DMS 273 (cell line): ENCODE data around the gene SGF29.
"Not testable (repeated sequence)": the region's sequence is repeated elsewhere in the genome, so short reads cannot be mapped to it uniquely, and the experiment has no call there.

Source experiments
- DNase-seq: peaks from one replicate; lab custom pipeline; 2025; ENCODE audit not compliant: unreplicated experiment; lab: John Stamatoyannopoulos, UW

Gene SGF29

DNA sequence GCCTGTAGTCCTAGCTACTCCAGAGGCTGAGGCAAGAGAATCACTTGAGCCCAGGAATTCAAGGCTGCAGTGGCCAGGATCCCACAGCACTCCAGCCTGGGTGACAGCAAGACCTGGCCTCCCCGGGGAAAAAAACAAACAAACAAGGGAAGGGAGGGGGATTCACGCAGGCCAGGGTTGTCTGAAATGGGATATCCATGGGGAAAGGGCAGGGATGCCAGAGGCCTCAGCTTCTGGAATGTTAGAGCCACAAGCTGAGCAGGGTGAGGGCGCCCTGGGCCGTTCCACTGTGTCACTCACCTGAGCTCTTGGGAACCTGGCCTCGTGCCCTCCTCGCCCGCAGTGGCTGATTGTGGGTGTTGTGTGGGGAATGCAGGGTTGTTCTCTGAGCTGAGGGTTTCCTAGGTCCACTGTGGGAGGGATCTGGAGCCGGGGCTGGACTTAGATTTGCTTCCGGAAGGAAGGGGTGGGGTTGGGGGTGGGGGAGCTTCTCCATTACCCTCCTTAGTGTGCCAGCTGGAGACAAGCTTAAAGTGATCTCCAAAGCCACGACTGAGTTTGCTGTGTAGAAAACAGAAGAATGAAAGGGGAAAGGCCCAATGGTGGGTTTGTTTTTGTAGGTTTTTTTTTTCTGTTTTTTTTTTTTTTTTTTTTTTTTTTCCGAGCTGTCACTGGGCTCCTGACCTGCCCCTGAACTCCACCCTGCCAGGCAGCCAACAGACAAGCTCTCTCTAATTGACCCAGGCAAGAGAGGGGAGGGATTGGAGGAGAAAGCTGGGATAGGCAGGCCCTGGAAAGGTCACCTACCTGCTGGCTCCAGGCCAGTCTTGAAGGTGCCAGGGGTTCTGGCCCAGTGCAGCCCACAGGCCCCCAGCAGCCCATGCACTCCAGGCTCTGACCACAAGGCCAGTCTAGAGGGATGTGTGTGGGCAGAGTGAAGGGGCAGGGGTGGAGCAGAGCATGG lies 56.2 kb downstream of the SGF29 start, which contains the start of gene SULT1A1:
Gene SULT1A1, minus strand, starts transcription at position 414 of the 964 bp plus-strand sequence. CDS start 1,189 bp downstream, outside the sequence.
- no peak for DNase-seq

DNA sequence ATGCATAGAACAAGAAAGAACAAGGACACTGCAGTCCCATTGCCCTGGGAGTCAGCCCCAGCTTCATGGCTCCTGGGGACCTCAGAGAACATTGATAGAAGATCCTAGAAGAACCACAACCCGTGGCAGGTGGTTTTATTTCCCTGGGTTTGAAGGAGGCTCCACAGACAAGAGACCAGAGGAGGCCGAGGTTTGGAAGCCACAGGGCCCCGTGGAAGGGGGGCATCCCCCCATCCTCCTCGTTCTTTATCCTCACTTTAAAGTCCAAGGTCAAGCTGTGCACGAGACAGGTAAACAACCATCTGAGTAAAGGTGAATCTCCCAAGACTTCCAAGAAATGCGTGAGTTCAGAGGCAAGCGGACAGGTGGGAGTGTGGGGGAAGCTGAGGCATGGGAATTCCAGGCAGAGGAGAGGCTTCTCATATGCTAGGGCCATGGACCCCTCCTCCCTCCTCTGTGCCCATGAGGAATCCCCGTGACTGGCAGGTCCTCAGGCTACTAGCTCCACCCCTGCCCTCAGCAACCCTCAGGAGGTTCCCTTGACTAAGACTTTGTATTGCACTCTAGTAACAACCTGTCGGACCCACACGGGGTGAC lies 57.0 kb downstream of the SGF29 start:
- DNase-seq = no peak

DNA sequence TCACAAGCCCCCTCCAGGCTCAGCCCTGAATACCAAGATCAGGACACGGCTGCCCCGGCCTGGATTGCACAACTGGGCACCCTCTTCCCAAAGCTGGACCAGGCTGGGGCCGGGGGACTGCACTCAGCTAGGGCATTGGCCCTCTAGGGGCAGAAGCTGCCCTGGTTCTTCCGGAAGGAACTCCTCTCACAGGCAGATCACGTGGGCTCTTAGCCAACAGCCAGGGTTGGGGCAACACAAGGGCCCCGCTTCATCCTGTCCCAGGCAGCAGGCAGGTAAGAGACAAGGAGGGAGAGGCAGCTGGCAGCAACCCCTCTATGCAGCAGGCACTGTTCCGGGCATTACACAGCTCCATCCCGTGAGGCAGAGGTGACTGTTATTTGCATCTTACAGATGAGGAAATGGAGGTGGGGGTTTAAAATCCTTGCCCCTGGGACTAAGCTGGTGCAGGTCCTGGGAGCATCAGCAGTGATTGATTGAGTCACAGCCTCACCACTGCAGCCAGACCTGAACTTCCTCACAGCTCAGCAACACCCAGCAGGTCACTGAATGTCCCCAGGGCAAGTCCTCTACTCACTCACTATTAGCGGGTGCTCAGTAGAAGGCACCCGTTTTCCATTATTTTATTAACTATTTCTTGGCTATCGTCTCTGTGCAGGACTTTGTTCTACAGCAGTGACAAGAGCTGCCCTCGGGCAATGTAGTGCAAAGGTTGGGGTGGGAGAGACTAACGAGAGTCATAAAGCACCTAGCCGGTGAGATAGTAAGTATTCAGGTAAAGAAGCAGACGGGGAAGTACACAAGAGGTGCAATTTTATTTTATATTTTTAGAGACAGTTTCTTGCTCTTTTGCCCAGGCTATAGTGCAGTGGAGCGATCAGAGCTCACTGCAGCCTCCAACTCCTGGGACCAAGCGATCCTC lies 58.9 kb downstream of the SGF29 start:
- DNase-seq = not testable (repeated sequence)

DNA sequence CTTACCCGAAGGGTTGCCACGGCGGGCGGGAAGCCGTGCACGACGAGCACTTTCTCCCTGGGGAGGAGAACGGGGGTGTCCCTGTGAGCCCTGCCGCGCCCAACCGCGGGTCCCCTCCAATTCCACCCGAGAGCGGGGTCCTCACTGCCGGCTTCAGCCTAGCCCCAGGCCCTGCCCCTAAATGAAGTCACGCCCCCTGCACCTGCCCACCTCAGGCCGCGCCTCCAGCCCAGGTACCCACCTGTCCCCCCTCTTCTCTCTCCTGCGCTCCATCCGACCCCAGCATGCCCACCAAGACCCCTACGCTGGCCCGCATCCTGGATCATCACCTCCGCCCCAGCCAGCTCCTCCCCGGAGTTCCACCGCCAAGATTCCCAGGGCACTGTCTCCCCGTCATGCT lies 60.2 kb downstream of the SGF29 start:
- not testable (repeated sequence) for DNase-seq

DNA sequence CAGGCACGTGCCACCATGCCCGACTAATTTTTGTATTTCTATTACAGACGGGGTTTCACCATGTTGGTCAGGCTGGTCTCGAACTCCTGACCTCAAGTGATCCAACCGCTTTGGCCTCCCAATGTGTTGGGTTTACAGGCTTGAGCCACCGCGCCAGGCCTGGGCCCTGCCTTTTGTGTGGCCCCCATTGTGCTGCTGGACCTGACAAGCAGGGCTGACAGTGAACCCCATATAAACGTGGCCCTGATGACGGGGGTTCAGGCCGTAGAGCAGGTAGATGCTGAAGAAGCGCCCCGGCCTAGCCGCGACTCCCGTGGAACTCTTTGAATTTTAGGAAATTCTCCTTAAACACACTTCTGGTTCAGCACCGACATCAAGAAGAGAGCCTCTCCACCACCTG lies 60.8 kb downstream of the SGF29 start:
- DNase-seq = not testable (repeated sequence)

DNA sequence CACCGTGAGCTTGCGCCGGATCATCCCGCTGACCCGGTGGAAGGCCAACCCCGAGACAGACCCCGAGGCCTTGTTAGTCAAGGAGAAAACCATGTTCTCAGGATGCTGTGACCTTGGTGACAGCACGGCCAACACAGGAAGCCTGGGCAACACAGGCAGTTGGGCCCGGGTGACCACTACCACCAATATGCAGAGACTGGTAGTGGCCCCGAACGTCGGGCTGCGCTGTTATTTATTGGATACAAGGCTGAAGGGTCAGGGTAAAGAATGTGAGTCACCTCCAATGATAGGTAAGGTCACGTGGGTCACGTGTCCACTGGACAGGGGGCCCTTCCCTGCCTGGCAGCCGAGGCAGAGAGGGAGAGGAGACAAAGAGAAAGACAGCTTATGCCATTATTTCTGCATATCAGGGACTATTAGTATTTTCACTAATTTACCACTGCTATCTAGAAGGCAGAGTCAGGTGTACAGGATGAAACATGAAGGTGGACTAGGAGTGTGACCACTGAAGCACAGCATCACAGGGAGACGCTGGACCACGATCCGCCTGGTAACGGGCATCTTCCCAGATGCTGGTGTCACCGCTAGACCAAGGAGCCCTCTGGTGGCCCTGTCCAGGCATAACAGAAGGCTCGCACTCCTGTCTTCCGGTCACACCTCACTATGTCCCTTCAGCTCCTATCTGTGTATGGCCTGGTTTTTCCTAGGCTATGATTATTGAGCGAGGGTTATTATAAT lies 61.9 kb downstream of the SGF29 start:
- DNase-seq = peak; percentile 53

DNA sequence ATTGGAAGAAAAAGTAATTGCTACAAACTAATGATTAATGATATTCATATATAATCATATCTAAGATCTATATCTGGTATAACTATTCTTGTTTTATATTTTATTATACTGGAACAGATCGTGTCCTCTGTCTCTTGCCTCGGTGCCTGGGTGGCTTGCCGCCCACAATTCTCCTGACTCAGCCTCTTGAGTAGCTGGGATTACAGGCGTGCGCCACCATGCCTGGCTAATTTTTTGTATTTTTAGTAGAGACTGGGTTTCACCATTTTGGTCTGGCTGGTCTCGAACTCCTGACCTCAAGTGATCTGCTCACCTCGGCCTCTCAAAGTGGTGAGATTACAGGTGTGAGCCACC lies 62.5 kb downstream of the SGF29 start:
- not testable (repeated sequence) for DNase-seq

DNA sequence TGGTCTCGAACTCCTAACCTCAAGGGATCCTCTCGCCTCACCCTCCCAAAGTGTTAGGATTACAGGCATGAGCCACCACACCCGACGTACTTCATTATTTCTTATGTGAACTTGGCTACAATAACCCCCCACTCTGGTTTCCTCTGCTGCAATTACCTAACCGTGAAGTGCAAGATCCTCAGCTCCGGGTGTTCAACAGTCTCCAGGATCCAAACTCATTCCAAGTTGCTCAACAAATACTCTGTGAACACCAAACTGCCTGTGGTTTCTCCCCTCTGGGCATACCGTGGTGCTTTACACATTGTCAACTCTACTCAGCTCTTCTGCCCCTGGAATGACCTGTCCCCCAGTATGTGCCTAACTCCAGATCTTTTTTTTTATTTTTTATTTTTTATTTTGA lies 62.9 kb downstream of the SGF29 start:
- no peak for DNase-seq

DNA sequence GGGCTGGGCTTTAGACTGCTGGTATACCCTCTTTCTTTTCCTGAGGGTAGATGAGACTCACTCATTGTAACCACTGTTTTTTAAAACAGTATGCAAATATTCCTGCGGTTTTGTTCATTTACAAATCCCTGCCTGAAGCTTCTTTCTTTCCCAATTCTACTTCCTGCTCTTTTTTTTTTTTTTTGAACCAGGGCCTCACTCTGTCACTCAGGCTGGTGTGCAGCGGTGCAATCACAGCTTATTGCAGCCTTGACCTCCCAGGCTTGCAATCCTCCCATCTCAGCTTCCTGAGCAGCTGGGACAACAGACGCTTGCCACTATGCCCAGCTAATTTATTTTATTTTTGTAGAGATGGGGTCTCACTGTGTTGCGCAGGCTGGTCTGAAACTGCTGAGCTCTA lies 64.2 kb downstream of the SGF29 start:
- DNase-seq = no peak

DNA sequence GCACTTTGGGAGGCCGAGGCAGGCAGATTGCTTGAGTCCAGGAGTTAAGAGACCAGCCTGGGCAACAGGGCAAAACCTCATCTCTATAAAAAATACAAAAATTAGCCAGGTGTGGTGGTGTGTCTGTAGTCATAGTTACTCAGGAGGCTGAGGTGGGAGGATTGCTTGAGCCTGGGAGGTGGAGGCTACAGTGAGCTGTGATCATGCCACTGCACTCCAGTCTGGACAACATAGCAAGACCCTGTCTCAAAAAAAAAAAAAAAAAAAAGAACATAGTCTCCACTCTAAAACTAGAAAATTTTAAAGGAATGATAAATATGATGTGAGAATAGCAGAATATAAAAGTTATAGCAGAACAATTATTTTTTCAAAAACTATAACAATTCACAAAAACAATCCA lies 66.6 kb downstream of the SGF29 start:
- DNase-seq = not testable (repeated sequence)

DNA sequence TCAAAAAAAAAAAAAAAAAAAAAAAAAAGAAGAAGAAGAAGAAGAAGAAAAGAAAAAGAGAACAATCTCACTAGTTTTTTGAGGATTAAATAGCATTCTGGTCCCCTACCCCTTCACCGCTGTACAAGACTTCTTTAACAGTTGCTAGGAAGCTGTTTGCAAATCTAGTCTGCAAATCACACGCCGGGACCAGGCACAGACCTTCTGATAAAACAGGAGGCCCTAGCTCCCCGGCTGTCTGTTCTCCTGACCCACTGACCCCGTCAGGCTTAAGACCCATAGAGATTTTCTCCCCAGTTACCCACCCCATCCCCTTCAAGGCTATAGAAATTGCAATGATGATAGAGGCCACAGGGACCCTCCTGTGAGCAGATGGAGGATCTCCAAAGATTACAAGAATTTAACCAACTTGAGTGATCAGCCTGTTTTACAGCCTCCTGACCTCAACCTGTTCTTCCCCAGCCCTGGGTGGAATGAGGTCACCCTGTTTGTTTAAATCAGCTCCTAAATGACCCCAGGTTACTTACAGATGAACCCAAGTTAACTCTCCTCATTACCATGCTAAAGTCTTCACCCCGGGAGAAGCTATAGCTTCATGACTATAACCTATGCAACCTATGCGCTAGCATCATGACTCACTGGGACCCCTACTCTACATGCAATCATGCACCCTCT lies 67.9 kb downstream of the SGF29 start:
- DNase-seq = no peak

DNA sequence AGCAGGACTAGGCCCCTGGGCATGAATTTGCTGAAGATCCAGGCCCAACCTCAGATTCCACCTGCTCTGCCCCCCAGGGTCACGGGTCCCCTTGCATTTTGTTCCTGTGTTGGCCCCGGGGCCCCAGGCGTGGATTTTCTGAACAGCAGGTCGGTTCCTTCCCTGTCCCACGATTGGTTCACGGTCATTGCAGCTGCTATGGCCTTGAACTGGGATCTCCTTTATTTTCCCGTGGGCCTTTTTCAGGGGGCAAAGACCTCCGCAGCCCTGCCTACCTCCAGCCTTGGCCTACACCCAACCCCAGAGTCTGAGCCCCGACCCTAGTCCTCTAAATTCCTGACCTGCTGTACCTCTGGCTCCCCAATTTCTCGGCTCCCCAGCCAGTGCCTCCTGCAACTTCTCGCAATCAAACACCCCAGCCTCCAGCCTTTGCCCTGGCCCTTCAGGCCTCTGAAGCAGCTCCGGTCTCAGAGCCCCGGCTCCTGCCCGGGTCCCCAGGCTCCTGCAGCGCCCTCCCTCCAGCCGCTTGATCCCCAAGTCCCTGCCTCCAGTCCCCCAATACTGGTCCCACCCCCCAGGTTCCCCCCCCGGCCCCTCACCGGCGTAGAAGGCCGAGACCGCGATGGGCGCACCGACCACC lies 68.9 kb downstream of the SGF29 start:
- DNase-seq = not testable (repeated sequence)

DNA sequence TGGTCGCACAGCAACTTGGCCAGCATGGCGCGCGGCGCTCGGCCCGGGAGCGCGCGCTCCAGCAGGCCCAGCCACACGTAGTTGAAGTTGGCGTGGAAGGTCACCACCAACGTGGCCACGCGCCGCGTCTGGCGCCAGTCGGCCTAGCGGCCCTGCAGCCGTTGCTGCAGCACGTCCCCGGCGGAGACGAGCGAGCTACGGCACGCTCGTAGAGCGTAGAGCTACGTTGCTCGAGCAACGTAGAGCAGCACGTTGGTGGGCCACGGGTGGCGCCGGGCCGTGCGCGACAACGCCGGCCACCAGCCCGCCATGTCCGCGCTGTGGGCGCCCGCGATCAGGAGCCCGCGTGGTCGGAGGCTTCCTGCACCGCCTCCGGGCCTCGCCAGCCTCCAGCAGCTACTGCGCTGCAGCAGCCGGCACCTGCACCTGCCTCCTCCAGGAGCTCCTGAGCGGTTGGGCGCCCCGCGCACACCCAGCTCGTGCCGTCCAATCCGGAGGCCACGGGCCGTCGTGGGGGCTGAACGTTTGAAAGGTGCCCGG lies 69.5 kb downstream of the SGF29 start:
- peak; percentile 81 for DNase-seq

DNA sequence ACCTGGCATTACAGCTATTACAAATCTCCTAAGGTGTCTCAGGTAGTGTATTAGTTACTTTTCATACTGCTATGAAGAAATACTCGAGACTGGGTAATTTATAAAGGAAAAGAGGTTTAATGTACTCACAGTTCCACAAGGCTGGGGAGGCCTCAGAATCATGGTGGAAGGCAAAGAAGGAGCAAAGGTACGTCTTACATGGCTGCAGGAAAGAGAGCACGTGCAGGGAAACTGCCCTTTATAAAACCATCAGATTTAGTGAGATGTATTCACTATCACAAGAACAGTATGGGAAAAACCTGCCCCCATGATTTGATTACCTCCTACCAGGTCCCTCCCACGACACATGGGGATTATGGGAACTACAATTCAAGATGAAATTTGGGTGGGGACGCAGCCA lies 77.2 kb downstream of the SGF29 start:
- not testable (repeated sequence) for DNase-seq

DNA sequence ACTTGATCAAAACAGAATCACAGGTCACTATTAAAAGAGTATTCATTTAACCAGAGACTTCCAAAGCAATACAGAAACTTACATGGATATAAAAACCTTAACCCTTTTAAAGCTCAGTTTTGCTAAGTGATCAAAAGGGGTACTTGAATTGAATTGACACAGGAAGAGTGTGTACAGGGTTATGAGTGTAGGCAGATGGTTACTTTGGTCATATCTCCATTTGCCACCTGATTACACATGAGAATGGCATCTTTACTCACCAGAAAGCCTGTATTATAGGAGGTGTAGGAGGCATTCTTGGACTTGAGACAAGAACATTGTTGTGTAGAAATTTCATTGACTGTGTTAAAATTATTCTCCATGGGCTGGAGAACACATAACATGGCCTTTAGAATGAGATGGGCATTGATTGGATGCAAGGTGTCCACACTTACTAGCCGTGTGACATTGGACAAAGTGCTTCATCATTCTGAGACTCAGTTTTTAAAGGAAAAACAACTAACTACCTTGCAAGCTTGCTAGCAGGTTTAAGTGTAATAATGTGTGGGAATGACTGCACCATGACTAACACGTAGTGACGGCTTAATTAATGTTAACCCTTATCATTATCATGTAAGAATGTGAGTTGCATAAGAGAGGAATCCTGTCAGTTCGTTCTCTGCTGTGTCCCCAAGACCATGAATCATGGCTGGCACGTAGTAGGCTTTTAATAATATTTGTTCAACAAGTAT lies 82.5 kb downstream of the SGF29 start:
- not testable (repeated sequence) for DNase-seq

DNA sequence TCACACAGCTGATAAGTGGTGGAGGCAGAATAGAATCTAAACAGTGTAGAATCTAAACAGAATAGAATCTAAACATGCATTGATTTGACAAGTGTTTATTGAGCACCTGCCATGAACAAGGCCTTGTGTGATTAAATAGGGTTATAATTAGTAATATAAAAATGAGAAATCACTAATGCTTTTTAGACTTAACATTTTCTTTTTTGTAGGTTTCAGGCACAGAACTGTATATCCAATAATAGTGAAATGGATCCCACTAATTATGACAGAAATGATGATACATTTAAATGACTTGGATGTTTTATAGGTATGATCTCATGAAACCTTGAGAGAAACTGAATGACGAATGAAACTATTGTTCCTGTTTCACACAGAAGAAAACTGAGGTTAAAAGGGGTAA lies 84.0 kb downstream of the SGF29 start, which contains the start of gene NPIPB8:
Gene NPIPB8, plus strand, starts transcription at position 301 of the 400 bp plus-strand sequence. CDS start 296 bp downstream, outside the sequence.
- not testable (repeated sequence) for DNase-seq

DNA sequence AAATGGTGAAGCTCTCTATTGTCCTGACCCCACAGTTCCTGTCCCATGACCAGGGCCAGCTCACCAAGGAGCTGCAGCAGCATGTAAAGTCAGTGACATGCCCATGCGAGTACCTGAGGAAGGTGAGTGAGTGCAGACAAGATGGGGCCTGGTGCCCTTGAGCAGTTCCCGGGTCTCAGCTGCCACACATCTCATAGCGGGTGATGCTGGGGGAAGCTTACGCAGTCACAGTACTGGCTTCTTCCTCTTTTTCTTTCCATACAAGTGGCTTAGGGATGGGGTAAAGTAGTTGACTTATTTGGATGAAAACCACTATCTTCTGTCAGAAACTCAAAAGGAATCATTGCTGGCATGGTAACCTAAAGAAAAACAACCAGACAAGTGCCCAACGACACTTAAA lies 84.6 kb downstream of the SGF29 start:
- DNase-seq = not testable (repeated sequence)

DNA sequence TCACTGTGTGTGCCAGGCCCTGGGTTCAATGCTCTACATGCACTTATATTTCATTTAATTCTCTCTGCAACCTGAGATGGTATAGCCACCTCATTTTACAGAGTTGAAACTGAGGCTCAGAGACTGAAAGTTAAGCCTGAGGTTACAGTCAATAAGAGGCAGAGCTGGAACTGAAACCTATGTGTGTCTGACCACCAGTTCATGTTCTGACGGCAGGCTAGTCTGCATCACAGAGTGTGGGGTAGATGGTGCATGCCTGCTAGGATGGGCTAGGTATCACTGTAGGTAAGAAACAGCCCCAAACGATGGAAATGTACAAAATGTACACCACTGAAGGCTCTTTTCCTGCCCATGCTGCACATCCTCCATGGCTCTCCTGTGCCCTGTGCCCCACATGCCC lies 86.2 kb downstream of the SGF29 start:
- DNase-seq = not testable (repeated sequence)
